Measurements from ENCODE around the gene CCN6.
A peak's percentile ranks its signal among the peaks of the same experiment; 100 is the strongest.
"Not testable (repeated sequence)": the region's sequence is repeated elsewhere in the genome, so short reads cannot be mapped to it uniquely, and the experiment has no call there.

The CCN6 gene

GRCh38 chr6:112029045-112029822 is 24.7 kb upstream of the CCN6 start:
- peak; percentile 28 for DNase-seq

- no peak for DNase-seq
These were observed 23.5 kb upstream of the CCN6 start for GRCh38 chr6:112030206-112030960.

- DNase-seq, result no peak
These were observed 22.8 kb upstream of the CCN6 start for GRCh38 chr6:112030961-112031660.

GRCh38 chr6:112031960-112032359 is 21.9 kb upstream of the CCN6 start:
- DNase-seq, result no peak

- no peak for DNase-seq
These were observed 21.2 kb upstream of the CCN6 start for GRCh38 chr6:112032728-112033127.

GRCh38 chr6:112033791-112034615 is 19.9 kb upstream of the CCN6 start:
- no peak for DNase-seq

- DNase-seq, result no peak
These were observed 19.3 kb upstream of the CCN6 start for GRCh38 chr6:112034616-112034995.

- DNase-seq, result no peak
These were observed 17.7 kb upstream of the CCN6 start for GRCh38 chr6:112036088-112036637.

- DNase-seq, result no peak
These were observed 16.1 kb upstream of the CCN6 start for GRCh38 chr6:112037783-112038216.

GRCh38 chr6:112038268-112038667 is 15.6 kb upstream of the CCN6 start:
- no peak for DNase-seq

- no peak for DNase-seq
These were observed 15.0 kb upstream of the CCN6 start for GRCh38 chr6:112038756-112039430.

- DNase-seq, result no peak
These were observed 14.5 kb upstream of the CCN6 start for GRCh38 chr6:112039431-112039770.

- DNase-seq, result no peak
These were observed 12.9 kb upstream of the CCN6 start for GRCh38 chr6:112040956-112041355.

GRCh38 chr6:112041535-112041934 is 12.4 kb upstream of the CCN6 start:
- DNase-seq, result no peak

- peak; percentile 89 for DNase-seq
These were observed 10.6 kb upstream of the CCN6 start for GRCh38 chr6:112043032-112044007.

- no peak for DNase-seq
These were observed 9.7 kb upstream of the CCN6 start for GRCh38 chr6:112044196-112044595.

- no peak for DNase-seq
These were observed 9.0 kb upstream of the CCN6 start for GRCh38 chr6:112044856-112045255.

- DNase-seq, result not testable (repeated sequence)
These were observed 6.4 kb upstream of the CCN6 start for GRCh38 chr6:112047523-112047922.

GRCh38 chr6:112049026-112049799 is 4.7 kb upstream of the CCN6 start:
- DNase-seq, result peak; percentile 22

Data from right kidney (tissue), 1 donor.